GM03348 (cell line): Measurements from ENCODE around the gene HRG.
"Not testable (repeated sequence)": the region's sequence is repeated elsewhere in the genome, so short reads cannot be mapped to it uniquely, and the experiment has no call there.

Source experiments
- DNase-seq: peaks from one replicate; pipeline ENCODE4 v3.0.0; 2012; ENCODE audit warnings: low spot score

HRG gene

GRCh38 chr3:186680869-186681268 is 15.1 kb downstream of the HRG start:
- no peak for DNase-seq

- no peak for DNase-seq
Measured at GRCh38 chr3:186682812-186683211, 17.0 kb downstream of the HRG start.

GRCh38 chr3:186683979-186684378 is 18.2 kb downstream of the HRG start:
- DNase-seq: no peak

- not testable (repeated sequence) for DNase-seq
Measured at GRCh38 chr3:186686475-186686874, 20.7 kb downstream of the HRG start.

GRCh38 chr3:186687120-186687651 is 21.4 kb downstream of the HRG start:
- no peak for DNase-seq

GRCh38 chr3:186690304-186690703 is 24.5 kb downstream of the HRG start:
- not testable (repeated sequence) for DNase-seq

- DNase-seq: no peak
Measured at GRCh38 chr3:186691676-186692075, 25.9 kb downstream of the HRG start.

- no peak for DNase-seq
Measured at GRCh38 chr3:186693843-186694242, 28.0 kb downstream of the HRG start.

- no peak for DNase-seq
Measured at GRCh38 chr3:186694288-186695032, 28.6 kb downstream of the HRG start.

- DNase-seq: no peak
Measured at GRCh38 chr3:186696522-186696921, 30.7 kb downstream of the HRG start.

GRCh38 chr3:186697510-186697909 is 31.7 kb downstream of the HRG start:
- DNase-seq: no peak

- DNase-seq: no peak
Measured at GRCh38 chr3:186700267-186700666, 34.5 kb downstream of the HRG start.

- not testable (repeated sequence) for DNase-seq
Measured at GRCh38 chr3:186702451-186702850, 36.6 kb downstream of the HRG start.

GRCh38 chr3:186705882-186706780 is 40.3 kb downstream of the HRG start:
- no peak for DNase-seq

- no peak for DNase-seq
Measured at GRCh38 chr3:186708983-186709679, 43.3 kb downstream of the HRG start.

GRCh38 chr3:186710694-186711093 is 44.9 kb downstream of the HRG start:
- not testable (repeated sequence) for DNase-seq

- no peak for DNase-seq
Measured at GRCh38 chr3:186713499-186713898, 47.7 kb downstream of the HRG start.

- no peak for DNase-seq
Measured at GRCh38 chr3:186717039-186717457, 51.2 kb downstream of the HRG start, which contains the start of gene KNG1. Gene KNG1 (plus strand): TSS chr3:186717359. CDS start chr3:186717543, 184 bp downstream.

GRCh38 chr3:186719945-186720739 is 54.3 kb downstream of the HRG start:
- no peak for DNase-seq

- DNase-seq: no peak
Measured at GRCh38 chr3:186722457-186722856, 56.6 kb downstream of the HRG start.

GRCh38 chr3:186724911-186725310 is 59.1 kb downstream of the HRG start:
- DNase-seq: no peak
